Psoas muscle (tissue), 8 donors: ENCODE data around the gene SCNN1B. TPM values are rescaled to one million over a fixed set of nuclear protein-coding genes. Genes with fewer than 3 reads are reported as not detected.

ENCODE experiments used
- ATAC-seq, 4 donors: fragments of 200-7000 bp; cut with Tn5 transposase; one replicate each; pipeline ENCODE4 v1.9.1; 2020; ENCODE audit warnings: moderate library complexity in 3 of 4, mild to moderate bottlenecking in 2 of 4
- DNase-seq, 2 donors: peaks; one replicate each; pipeline ENCODE4 v3.0.0-alpha.2; 2020
- H3K27ac ChIP-seq: fragments of 200-600 bp; one replicate; pipeline ENCODE4 v1.8.0; 2022
- H3K27me3 ChIP-seq, 3 donors: fragments of 200-600 bp in 1 of 3; one replicate each; pipeline versions ENCODE4 v1.6.1 to v1.8.0; 2013 to 2022; ENCODE audit warnings: low read length in 2 of 3, mild to moderate bottlenecking in 2 of 3, moderate library complexity in 1 of 3; ENCODE audit not compliant: insufficient read depth in 3 of 3
- H3K36me3 ChIP-seq, 2 donors: fragments of 200-600 bp in 1 of 2; one replicate each; pipeline versions ENCODE4 v1.6.1 to v1.8.0; 2013 to 2022; ENCODE audit warnings: low read depth in 1 of 2, mild to moderate bottlenecking in 1 of 2, moderate library complexity in 1 of 2; ENCODE audit not compliant: insufficient read depth in 1 of 2
- H3K4me1 ChIP-seq: fragments of 200-600 bp; one replicate; pipeline ENCODE4 v1.8.0; 2022
- H3K4me3 ChIP-seq: fragments of 200-600 bp; one replicate; pipeline ENCODE4 v1.8.0; 2022; ENCODE audit warnings: mild to moderate bottlenecking
- H3K9me3 ChIP-seq: fragments of 200-600 bp; one replicate; pipeline ENCODE4 v1.8.0; 2022
- whole genome bisulfite sequencing, 3 donors: extraction: QIAGEN DNeasy Blood & Tissue Kit; methylation state at CpG; one replicate each; pipeline versions ENCODE4 v1.1.6 to v1.1.7; 2013; 5-methylcytosine and 5-hydroxymethylcytosine counted together
- intact Hi-C, 2 donors: fragments of 100-400 bp; cut with DNase I; formaldehyde crosslinking; loops; one replicate each; pipeline versions ENCODE4 v1.11.0 to v1.14.2; 2022
- polyA plus RNA-seq, 3 donors: library from polyadenylated mRNA; stranded (reverse); fragments of 200-250 nt; gene quantifications; one replicate each; pipeline ENCODE4 v1.2.3, GENCODE V29; 2013
- total RNA-seq, 4 donors: library from RNA; stranded (reverse); fragmentation: NEBNext Ultra II Directional in 2 of 4; extraction: Animal tissue kit (Norgen Biotek cat#: 25700) in 2 of 4; gene quantifications; one replicate each; pipeline versions ENCODE4 v1.2.1 to v1.2.4, GENCODE V29; 2021 to 2023
- TF ChIP-seq, protein P1 (sequence below): fragments of 200-600 bp; IDR thresholded peaks from one replicate; pipeline ENCODE4 v1.8.0; 2022; ENCODE audit warnings: antibody characterized with exemption
- donor health status: healthy with polysubstance abuse.
- donor health status: DM: no; HTN: no; CAD: no; lungs with moderate emphysema.
- donor health status: Bipolar disorder and iron deficiency.
- donor health status: healthy.
- donor health status: DM: yes; HTN: yes; CAD: no.
- donor health status: DM: no; HTN: no; CAD: no.
- donor health status: DM: no; HTN: no; CAD: no.
- donor health status: DM: yes; HTN: yes; CAD: no.

SCNN1B gene
- total and polyA plus RNA-seq, 7 donors = 0.10 to 0.76 (median 0.51) TPM

DNA sequence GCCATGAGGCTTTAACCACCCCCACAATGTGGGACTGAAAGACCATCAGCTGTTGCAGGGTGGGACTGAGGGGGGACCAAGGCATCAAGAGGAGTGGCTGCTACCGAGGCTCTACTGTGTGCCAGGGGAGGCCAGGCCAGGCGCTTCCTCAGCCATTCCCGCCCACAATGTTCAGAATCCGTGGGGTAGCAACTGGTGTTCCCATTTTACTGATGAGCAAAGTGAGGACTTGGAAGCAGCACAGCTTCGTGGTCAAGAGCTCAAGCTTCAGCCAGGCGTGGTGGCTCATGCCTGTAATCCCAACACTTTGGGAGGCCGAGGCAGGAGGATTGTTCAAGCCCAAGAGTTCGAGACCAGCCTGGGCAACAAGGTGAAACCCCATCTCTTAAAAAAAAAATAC is 65.9 kb downstream of the SCNN1B start:
- no peak overlapping the region for H3K27ac ChIP-seq
- H3K4me1 ChIP-seq = peaks cover 8% of the 10 kb centered on the region
- TF ChIP-seq, protein P1, sequence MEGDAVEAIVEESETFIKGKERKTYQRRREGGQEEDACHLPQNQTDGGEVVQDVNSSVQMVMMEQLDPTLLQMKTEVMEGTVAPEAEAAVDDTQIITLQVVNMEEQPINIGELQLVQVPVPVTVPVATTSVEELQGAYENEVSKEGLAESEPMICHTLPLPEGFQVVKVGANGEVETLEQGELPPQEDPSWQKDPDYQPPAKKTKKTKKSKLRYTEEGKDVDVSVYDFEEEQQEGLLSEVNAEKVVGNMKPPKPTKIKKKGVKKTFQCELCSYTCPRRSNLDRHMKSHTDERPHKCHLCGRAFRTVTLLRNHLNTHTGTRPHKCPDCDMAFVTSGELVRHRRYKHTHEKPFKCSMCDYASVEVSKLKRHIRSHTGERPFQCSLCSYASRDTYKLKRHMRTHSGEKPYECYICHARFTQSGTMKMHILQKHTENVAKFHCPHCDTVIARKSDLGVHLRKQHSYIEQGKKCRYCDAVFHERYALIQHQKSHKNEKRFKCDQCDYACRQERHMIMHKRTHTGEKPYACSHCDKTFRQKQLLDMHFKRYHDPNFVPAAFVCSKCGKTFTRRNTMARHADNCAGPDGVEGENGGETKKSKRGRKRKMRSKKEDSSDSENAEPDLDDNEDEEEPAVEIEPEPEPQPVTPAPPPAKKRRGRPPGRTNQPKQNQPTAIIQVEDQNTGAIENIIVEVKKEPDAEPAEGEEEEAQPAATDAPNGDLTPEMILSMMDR = no peak
- H3K36me3 ChIP-seq = no peaks in the 10 kb centered on the region
- intact Hi-C loops = no loop called here
- 74 to 85% (median 77%) methylated on average over 8 of the region's 8 CpGs for WGBS, 3 donors
- H3K27me3 ChIP-seq = no peaks in the 10 kb centered on the region
- ATAC-seq (no peak), DNase-seq (no peak)
- H3K4me3 ChIP-seq = no peak overlapping the region
- no peaks in the 10 kb centered on the region for H3K9me3 ChIP-seq

DNA sequence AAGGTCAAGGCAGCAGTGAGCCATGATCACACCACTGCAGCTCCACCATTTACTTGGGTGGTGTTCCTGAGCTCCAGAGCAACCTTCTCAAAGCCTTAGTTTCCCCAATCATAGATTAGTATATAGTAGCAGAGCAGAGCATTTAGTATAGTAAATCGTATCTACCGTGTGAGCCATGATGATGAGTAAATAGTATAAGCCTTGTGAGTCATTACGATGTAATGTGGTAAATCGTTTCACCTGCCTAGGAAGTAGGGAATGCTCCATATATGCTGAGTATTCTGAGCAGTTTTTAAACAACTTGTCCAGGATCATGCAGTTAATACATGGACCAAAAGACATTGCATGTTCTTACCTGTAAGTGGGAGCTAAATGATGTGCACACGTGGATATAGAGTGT is 66.4 kb downstream of the SCNN1B start:
- intact Hi-C loops = no loop called here
- Histone ChIP-seq H3K27ac (no peak overlapping the region), H3K9me3 (no peaks in the 10 kb centered on the region), H3K4me1 (peaks cover 8% of the 10 kb centered on the region), H3K4me3 (no peak overlapping the region), H3K27me3 (no peaks in the 10 kb centered on the region), H3K36me3 (no peaks in the 10 kb centered on the region)
- 73 to 76% (median 75%) methylated on average over 5 of the region's 5 CpGs for WGBS, 3 donors
- ATAC-seq = no peak
- DNase-seq = no peak
- TF ChIP-seq, protein P1 = no peak

DNA sequence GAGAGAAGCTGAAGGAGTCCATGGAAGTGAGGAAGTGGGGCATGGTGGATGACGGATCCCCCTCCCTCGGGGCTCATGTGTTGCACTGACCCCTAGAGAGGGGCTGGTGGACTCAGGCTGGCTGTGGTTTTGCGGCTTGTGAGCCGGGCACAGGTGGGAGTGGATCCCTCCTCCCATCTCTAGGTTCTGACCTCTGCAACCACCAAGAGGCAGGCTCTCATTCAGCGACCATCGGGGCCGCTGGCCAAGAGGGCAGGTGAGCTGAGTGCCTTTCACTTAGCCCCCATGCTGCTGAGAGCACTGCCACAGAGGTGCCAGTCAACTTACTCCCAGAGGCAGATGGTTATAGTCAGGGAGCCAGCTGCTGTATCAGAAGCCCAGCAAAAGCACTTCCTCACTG is 67.3 kb downstream of the SCNN1B start:
- intact Hi-C loops = no loop called here

DNA sequence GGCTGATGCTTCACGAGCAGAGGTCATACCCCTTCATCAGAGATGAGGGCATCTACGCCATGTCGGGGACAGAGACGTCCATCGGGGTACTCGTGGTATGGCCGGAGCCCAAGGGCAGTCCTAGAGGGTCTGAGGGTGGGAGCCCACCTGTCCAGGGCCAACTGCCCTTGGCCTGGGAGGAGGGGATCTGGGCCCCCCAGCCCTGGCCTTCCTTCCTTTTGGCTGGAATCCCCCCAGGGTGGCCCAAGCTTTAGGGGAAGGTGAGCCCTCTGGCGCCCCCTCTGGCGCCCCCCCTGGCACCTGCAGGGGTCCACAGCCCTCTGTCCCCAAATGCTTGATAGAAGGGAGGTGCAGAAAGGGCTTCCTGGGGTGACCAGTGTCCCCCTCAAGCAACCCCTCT is 69.3 kb downstream of the SCNN1B start:
- H3K4me1 ChIP-seq = no peaks in the 10 kb centered on the region
- no peaks in the 10 kb centered on the region for H3K27me3 ChIP-seq
- H3K4me3 ChIP-seq = no peak overlapping the region
- ATAC-seq (no peak), DNase-seq (no peak)
- no peak overlapping the region for H3K27ac ChIP-seq
- intact Hi-C loops = no loop called here
- WGBS, 3 donors = 69 to 79% (median 72%) methylated on average over 8 to 9 of the region's 9 CpGs
- TF ChIP-seq, protein P1 = no peak
- H3K9me3 ChIP-seq = no peaks in the 10 kb centered on the region
- H3K36me3 ChIP-seq = no peaks in the 10 kb centered on the region

More for the DNA sequence above, 67.3 kb downstream of the SCNN1B start:
- TF ChIP-seq, protein P1 = no peak
- no peaks in the 10 kb centered on the region for H3K27me3 ChIP-seq
- 49 to 52% (median 49%) methylated on average over 7 of the region's 7 CpGs for WGBS, 3 donors
- H3K4me1 ChIP-seq = peaks cover 8% of the 10 kb centered on the region
- no peak overlapping the region for H3K27ac ChIP-seq
- H3K36me3 ChIP-seq = no peaks in the 10 kb centered on the region
- H3K9me3 ChIP-seq = no peaks in the 10 kb centered on the region
- no peak overlapping the region for H3K4me3 ChIP-seq
- DNase-seq = no peak
- ATAC-seq = no peak

DNA sequence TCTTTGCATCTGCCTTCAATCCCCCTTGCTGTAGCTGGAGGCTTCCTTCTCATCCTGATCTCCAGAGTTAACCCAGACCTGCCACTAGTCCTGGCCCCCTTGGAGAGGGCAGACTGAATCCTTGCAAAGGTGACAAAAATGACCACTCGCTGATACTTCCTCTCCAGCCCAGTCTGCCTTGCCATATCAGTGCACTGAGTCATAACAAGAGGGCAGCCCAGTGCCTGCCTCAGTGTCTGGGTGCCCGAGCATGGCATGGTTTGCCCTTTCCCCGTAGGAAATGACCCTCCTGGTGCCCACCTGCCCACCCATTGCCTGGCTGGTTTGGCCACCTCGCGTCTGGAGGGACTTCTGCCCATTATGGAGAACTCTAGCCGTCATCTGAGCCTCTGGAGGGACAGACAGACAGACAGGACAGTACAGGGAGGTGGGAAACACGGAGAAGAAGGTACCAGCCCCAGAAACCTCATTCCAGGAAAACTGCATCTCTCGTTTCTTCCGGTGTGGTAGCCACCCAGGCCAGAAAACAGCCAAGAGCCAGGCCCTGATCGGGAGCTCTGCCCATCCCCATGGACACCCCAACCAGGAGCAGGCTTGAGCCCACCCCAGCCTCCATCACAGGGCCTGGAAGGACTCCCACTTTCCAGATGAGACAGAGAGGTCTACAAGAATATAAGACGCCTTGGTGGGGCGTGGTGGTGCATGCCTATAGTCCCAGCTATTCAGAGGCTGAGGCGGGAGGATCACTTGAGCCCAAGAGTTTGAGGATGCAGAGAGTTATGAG is 71.5 kb downstream of the SCNN1B start:
- intact Hi-C loops = no loop called here
- TF ChIP-seq, protein P1 = no peak
- H3K4me3 ChIP-seq = no peak overlapping the region
- WGBS, 3 donors = 82 to 88% (median 82%) methylated on average over 13 of the region's 13 CpGs
- no peak overlapping the region for H3K27ac ChIP-seq
- no peak for DNase-seq
- no peaks in the 10 kb centered on the region for H3K36me3 ChIP-seq
- no peaks in the 10 kb centered on the region for H3K9me3 ChIP-seq
- H3K27me3 ChIP-seq = no peaks in the 10 kb centered on the region
- no peaks in the 10 kb centered on the region for H3K4me1 ChIP-seq
- ATAC-seq = no peak
